ENCODE results near the gene CAPN2.

GRCh38 chr1:223755992-223756775 lies 43.8 kb downstream of the CAPN2 start:
- TF ChIP-seq, protein P1, sequence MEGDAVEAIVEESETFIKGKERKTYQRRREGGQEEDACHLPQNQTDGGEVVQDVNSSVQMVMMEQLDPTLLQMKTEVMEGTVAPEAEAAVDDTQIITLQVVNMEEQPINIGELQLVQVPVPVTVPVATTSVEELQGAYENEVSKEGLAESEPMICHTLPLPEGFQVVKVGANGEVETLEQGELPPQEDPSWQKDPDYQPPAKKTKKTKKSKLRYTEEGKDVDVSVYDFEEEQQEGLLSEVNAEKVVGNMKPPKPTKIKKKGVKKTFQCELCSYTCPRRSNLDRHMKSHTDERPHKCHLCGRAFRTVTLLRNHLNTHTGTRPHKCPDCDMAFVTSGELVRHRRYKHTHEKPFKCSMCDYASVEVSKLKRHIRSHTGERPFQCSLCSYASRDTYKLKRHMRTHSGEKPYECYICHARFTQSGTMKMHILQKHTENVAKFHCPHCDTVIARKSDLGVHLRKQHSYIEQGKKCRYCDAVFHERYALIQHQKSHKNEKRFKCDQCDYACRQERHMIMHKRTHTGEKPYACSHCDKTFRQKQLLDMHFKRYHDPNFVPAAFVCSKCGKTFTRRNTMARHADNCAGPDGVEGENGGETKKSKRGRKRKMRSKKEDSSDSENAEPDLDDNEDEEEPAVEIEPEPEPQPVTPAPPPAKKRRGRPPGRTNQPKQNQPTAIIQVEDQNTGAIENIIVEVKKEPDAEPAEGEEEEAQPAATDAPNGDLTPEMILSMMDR (IDR thresholded peaks at IDR 0.05): no peak
- no peak for TF ChIP-seq POLR2A (IDR thresholded peaks at IDR 0.05)

All from testis (tissue), 2 donors.